Measurements from ENCODE around the gene CHCHD2. TPM values are rescaled to one million over a fixed set of nuclear protein-coding genes. Genes with fewer than 3 reads are reported as not detected.

CHCHD2 gene, protein sequence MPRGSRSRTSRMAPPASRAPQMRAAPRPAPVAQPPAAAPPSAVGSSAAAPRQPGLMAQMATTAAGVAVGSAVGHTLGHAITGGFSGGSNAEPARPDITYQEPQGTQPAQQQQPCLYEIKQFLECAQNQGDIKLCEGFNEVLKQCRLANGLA
- 224 and 300 TPM in 2 replicates for total RNA-seq

DNA sequence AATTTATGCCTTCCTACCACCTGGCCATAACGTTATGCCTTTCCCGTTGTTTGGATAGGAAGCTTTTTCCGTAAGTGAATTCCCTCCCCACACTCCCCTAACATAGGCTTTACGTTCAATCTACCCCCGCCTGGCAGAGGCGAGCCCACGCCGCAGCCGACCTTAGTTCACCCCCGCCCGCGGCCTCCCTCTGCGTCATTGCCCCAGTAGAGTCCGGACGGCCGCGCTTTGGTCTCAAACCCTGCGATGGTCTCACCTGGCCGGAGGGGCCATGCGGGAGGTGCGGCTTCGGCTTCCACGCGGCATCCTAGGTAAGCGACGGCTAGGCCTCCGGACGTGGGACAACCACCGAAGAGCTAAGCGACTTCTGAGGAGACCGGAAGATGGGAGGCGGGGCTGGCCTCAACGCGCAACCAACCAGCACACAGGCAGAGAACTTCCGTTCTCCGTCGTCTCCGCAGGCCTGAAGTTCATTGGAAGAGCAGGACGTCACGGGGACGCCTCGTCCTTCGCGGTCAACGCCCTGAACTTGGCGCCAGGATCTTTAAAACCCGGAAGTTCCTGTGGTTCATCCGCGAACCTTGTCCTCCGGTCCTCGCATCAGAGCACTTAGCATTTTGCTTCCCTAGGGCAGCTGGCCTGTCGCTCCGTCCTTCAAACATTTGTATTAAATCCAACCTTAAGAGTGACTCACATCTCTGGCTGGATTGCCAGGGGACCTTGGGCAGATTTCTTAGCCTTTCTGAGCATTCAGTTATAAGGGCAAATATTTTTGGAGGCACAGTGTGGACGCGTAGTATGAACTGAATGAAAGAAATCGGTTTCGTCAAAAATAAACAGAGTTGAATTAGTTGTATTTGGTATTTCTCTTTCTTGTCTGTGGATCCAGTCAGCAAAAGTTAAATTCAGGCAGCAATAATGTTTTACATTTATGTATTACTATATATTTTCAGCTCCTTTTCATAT is at the start of gene CHCHD2:
Gene CHCHD2, minus strand, starts transcription at position 369 of the 966 bp plus-strand sequence. Its CDS starts 63 bp downstream, at position 306.

DNA sequence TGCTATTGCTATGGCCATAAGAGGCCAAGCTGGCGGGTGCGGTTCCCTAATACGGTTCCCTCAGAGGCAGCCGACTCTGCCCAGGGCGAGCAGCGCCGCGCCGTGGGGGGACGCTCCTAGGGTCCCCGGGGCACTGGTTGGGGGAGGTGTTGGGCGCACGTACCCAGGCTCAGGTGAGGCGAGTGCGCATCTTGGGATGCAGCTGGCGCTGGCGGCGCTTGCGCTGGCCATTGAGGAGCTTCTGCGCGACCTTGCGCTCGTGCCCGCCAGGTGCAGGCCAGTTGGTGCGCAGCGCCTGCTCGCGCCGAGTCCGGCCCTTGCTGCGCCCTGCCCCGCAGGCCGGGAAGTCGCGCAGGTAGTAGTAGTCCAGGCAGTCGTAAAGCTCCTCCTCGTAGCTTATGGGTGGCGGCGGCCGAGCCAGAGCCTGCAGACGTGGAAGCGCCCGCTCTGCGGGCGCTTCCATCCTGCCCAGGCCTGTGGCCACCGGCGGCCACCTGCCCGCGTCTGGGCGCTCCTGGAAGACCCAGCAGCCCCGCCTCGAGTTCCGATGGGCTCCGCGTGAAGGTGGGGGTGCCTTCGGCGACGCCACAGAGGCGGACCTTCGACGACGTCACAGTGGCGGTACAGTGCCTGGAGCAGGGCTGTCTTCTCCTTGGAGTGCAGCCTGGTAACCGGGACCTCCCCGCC is 9.7 kb upstream of the CHCHD2 start, which contains the start of gene NUPR2:
Gene NUPR2, minus strand, starts transcription at position 566 of the 687 bp plus-strand sequence. Its CDS starts 103 bp downstream, at position 463.

DNA sequence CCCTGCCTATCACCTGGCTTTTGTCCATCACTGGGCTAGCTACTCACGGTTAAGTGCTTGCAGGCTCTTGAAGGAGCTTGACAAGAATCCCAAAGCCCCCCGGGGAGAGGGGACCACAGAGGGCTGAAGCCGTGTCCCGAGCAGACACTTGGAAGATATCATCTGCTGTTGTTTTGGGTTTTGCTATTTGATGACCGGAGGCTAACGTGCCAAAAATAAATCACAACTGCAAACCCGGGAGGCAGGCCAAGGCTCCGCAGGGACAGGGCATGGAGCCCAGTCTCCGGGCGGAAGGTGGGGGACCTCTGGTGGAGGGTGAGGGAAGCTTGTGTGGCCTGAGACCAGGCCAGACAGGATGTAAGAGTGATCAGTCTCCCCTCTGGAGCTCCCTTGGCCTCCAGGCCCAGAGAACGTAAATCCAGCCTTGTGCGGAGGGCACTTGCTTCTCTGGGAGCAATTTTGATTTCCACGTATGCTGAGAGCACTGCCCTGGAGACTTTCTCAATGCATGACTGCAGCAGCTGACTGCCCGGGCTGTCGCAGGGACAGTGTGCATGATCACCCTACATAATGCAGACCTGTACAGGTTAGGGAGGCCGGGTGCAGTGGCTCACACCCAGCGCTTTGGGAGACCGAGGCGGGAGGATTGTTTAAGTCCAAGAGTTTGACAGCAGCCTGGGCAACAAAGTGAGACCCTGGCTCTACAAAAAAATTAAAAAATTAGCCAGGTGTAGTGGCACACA is 13.3 kb downstream of the CHCHD2 start, which contains the start of gene PHKG1:
Gene PHKG1, minus strand, starts transcription at position 164 of the 743 bp plus-strand sequence. CDS start 4,011 bp downstream, outside the sequence.

DNA sequence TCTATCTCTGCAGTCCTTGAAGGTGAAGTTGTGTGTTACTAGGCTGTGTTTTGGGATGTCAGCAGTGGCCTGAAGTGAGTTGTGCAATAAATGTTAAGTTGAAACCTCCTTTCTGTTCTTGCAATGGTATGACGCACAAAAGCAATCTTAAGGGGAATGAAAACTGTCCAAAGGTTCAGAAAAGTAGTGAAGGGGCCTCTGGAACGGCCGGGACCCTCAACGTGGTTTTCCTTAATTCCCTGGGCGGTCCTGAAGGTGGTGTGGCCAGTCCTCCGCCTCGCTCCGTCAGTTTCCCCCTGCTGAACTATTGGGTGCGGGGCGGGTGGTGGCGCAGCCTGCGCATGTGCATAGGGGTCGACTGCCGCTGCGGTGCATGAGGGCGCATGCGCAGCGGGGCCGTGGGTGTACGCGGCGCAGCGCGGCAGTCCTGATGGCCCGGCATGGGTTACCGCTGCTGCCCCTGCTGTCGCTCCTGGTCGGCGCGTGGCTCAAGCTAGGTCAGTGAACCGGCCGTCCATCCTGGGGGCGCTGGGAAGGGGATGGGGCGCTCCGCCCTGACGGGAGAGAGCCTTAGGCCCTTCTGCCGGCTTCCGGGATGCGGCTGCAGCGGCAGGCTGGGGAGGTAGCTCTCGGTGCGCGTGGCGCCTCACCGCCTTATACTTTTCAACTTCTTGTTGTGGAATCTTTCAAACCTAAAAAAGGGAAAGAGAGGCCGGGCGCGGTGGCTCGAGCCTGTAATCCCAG is 42.2 kb downstream of the CHCHD2 start, which contains the start of gene SUMF2:
Gene SUMF2, plus strand, starts transcription at position 405 of the 744 bp plus-strand sequence. Its CDS starts 26 bp downstream, at position 431.

Other genes starting within 250 kb of the CHCHD2 start
- not detected in 2 replicates for gene SEPTIN14, start 243.7 kb downstream of the CHCHD2 start, total RNA-seq
- gene ZNF713, start 219.0 kb downstream of the CHCHD2 start, total RNA-seq: 2.2 and 5.2 TPM in 2 replicates
- gene MRPS17, start 154.6 kb downstream of the CHCHD2 start, total RNA-seq: 19.2 and 22.0 TPM in 2 replicates
- gene NIPSNAP2, start 141.9 kb downstream of the CHCHD2 start, total RNA-seq: 48.2 and 49.6 TPM in 2 replicates
- 12.7 and 19.7 TPM in 2 replicates for gene PSPH, start 55.0 kb downstream of the CHCHD2 start, total RNA-seq
- 192 and 228 TPM in 2 replicates for gene CCT6A, start 54.7 kb downstream of the CHCHD2 start, total RNA-seq
- gene SUMF2, start 42.2 kb downstream of the CHCHD2 start, total RNA-seq: 232 and 251 TPM in 2 replicates
- gene PHKG1, start 13.5 kb downstream of the CHCHD2 start, total RNA-seq: 0.33 and 0.52 TPM in 2 replicates
- not detected in 2 replicates for gene NUPR2, start 9.9 kb upstream of the CHCHD2 start, total RNA-seq